Measurements from ENCODE around the gene YTHDF2. TPM values are rescaled to one million over a fixed set of nuclear protein-coding genes. Genes with fewer than 3 reads are reported as not detected.

Gene YTHDF2
- total and polyA plus RNA-seq, 8 donors, result 60.4 to 82.5 (median 74.9) TPM

DNA sequence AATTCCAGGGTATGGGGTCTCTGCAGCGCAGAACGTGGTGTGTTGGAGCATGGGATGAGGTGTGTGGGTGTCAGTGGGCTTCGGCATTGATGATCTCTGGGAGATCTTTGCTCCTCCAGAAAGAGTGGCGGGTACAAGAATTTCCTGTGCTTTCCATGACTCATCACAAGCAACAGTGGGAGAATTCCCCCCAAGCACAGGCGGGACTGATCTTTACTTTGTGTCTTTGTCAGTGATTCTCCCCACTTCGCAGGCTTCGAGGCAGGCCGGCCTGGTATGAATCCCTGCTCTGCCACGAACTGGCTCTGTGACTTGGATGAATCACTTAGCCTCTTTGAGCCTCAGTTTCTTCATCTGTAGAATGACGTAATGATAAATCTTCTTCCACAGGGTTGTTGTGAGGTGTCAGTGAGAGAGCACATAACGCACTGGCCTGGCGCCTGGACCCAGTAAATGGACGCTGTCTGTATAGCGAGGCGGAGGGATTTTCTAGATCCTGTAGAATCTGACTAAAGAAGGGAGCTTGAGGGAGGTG lies 77.3 kb downstream of the YTHDF2 start:
- ATAC-seq, result no peak
- peaks cover 40 to 96% of the 10 kb centered on the region in 2 donors for H3K27me3 ChIP-seq
- no peak overlapping the region for H3K4me3 ChIP-seq

DNA sequence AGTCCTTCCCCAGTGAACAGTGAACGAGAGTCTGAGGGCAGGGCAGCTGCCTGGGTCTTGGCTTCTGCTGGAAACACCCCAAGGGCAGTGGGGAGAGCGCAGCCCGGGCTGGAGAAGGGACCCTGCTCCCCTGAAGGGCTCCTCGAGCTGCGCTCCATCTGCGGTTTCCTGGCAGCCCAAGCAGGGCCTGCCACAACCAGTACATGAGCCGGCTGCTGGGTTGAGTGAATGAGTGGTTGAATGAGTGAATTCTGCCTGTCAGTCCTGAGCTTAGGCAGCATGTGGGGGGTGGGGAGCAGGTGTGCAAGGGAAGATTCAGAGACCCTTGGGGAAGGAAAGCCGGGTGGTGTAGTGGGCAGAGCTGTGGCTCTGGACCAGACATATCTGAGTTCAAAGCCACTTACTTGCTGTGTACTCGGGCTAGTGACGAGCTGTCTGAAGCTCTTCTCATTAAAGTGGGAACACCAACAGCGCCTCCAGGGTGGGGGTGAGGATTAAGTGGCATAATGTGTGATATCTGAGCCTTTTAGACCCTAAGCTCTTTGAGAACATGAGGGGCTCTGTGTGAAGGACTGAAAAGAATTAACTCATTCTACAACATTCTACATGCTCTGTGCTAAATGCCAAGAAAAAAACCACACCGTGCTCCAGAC lies 78.9 kb downstream of the YTHDF2 start:
- Histone ChIP-seq H3K4me1 (peaks cover 0 to 5% of the 10 kb centered on the region in 2 donors), H3K36me3 (no peaks in the 10 kb centered on the region), H3K27me3 (peaks cover 28 to 81% of the 10 kb centered on the region in 2 donors), H3K4me3 (no peak overlapping the region), H3K9me3 (no peaks in the 10 kb centered on the region), H3K27ac (no peak overlapping the region)
- ATAC-seq (no peak), DNase-seq (no peak)
- TF ChIP-seq, protein P1, sequence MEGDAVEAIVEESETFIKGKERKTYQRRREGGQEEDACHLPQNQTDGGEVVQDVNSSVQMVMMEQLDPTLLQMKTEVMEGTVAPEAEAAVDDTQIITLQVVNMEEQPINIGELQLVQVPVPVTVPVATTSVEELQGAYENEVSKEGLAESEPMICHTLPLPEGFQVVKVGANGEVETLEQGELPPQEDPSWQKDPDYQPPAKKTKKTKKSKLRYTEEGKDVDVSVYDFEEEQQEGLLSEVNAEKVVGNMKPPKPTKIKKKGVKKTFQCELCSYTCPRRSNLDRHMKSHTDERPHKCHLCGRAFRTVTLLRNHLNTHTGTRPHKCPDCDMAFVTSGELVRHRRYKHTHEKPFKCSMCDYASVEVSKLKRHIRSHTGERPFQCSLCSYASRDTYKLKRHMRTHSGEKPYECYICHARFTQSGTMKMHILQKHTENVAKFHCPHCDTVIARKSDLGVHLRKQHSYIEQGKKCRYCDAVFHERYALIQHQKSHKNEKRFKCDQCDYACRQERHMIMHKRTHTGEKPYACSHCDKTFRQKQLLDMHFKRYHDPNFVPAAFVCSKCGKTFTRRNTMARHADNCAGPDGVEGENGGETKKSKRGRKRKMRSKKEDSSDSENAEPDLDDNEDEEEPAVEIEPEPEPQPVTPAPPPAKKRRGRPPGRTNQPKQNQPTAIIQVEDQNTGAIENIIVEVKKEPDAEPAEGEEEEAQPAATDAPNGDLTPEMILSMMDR (IDR thresholded peaks at IDR 0.05), result no peak
- intact Hi-C loops (cut with DNase I), result no loop called here

More for the DNA sequence above, 77.3 kb downstream of the YTHDF2 start:
- intact Hi-C loops (cut with DNase I), result no loop called here
- H3K4me1 ChIP-seq, result peaks cover 0 to 5% of the 10 kb centered on the region in 2 donors
- TF ChIP-seq, protein P1 (IDR thresholded peaks at IDR 0.05), result no peak
- H3K9me3 ChIP-seq, result no peaks in the 10 kb centered on the region
- DNase-seq, result no peak
- H3K36me3 ChIP-seq, result no peaks in the 10 kb centered on the region
- no peak overlapping the region for H3K27ac ChIP-seq

DNA sequence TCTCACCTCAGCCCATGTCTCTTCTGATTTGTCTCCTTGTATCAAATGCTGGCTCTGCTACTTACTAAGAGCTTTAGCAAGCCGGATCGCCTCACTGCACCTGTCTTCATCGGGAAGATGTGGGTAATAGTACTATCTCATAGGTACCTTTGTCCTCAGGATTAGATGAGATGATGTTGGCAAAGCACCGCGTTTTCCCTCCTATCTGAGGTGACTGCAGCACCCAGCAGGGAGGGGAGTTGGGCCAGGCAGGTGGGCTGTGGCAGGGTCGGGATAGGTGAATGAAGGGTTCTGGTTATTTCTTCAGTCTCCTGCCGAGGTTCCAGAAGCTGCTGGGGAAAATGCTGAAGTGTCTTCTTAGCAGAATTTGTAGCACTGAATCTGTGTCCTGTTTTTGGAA lies 80.4 kb downstream of the YTHDF2 start:
- no peaks in the 10 kb centered on the region for H3K36me3 ChIP-seq
- peaks cover 0 to 4% of the 10 kb centered on the region in 2 donors for H3K4me1 ChIP-seq
- intact Hi-C loops (cut with DNase I), result no loop called here
- TF ChIP-seq, protein P1 (IDR thresholded peaks at IDR 0.05), result no peak
- H3K27ac ChIP-seq, result no peak overlapping the region
- H3K27me3 ChIP-seq, result peaks cover 15 to 66% of the 10 kb centered on the region in 2 donors
- ATAC-seq, result no peak
- no peak for DNase-seq
- H3K9me3 ChIP-seq, result no peaks in the 10 kb centered on the region
- H3K4me3 ChIP-seq, result no peak overlapping the region

DNA sequence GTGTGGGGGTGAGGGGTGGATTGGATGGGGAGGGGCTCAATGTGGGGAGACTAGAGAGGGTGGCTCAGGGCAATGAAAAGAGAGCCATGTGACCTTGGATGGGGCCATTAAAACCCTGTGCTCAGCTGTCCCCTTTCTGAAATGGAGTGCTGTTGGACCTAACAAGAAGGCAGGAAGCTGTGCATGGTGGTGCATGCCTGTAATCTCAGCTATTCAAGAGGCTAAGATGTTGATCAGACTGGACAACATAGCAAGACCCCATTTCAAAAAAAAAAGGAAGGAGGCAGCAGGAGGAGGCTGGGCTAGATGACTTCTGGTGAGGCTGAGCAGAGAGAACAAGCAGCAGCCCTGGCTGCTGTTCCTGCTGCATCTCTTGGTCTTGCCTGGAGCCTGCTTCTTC lies 82.3 kb downstream of the YTHDF2 start:
- ATAC-seq (no peak), DNase-seq (no peak)
- Histone ChIP-seq H3K9me3 (no peaks in the 10 kb centered on the region), H3K4me3 (no peak overlapping the region), H3K27ac (no peak overlapping the region), H3K36me3 (no peaks in the 10 kb centered on the region), H3K4me1 (no peaks in the 10 kb centered on the region), H3K27me3 (peaks cover 3 to 47% of the 10 kb centered on the region in 2 donors)
- intact Hi-C loops (cut with DNase I), result no loop called here
- TF ChIP-seq, protein P1 (IDR thresholded peaks at IDR 0.05), result no peak

Other genes starting within 250 kb of the YTHDF2 start
- gene RCC1, start 230.9 kb upstream of the YTHDF2 start, total RNA-seq, result 10 to 100 TPM; 35.5 to 36.3 TPM
- 10 to 100 TPM; 38.1 to 57.8 (median 40.1) TPM for gene RCC1, start 230.9 kb upstream of the YTHDF2 start, polyA plus RNA-seq (ENCODE audit: insufficient read length in 6 of 6)
- gene TRNAU1AP, start 183.9 kb upstream of the YTHDF2 start, total RNA-seq, result 10 to 100 TPM; 26.1 to 27.0 TPM
- gene TRNAU1AP, start 183.9 kb upstream of the YTHDF2 start, polyA plus RNA-seq (ENCODE audit: insufficient read length in 6 of 6), result 10 to 100 TPM; 28.2 to 34.6 (median 31.2) TPM
- 10 to 100 TPM in 1 of 2 donors, 1 to 10 TPM in 1; 6.1 to 17.7 TPM for gene RAB42, start 144.7 kb upstream of the YTHDF2 start, total RNA-seq
- 1 to 10 TPM; 5.2 to 8.6 (median 6.4) TPM for gene RAB42, start 144.7 kb upstream of the YTHDF2 start, polyA plus RNA-seq (ENCODE audit: insufficient read length in 6 of 6)
- 10 to 100 TPM; 23.2 to 25.2 TPM for gene TAF12, start 93.9 kb upstream of the YTHDF2 start, total RNA-seq
- gene TAF12, start 93.9 kb upstream of the YTHDF2 start, polyA plus RNA-seq (ENCODE audit: insufficient read length in 6 of 6), result 10 to 100 TPM; 30.0 to 33.2 (median 31.4) TPM
- not detected for gene RNU11, start 88.3 kb upstream of the YTHDF2 start, total RNA-seq
- not detected for gene RNU11, start 88.3 kb upstream of the YTHDF2 start, polyA plus RNA-seq (ENCODE audit: insufficient read length in 6 of 6)
- gene GMEB1, start 68.2 kb upstream of the YTHDF2 start, total RNA-seq, result 10 to 100 TPM; 10.6 to 13.7 TPM
- gene GMEB1, start 68.2 kb upstream of the YTHDF2 start, polyA plus RNA-seq (ENCODE audit: insufficient read length in 6 of 6), result 10 to 100 TPM; 16.0 to 18.6 (median 17.2) TPM
- not detected for gene OPRD1, start 75.2 kb downstream of the YTHDF2 start, total RNA-seq
- under 1 TPM; 0.18 to 0.42 (median 0.23) TPM for gene OPRD1, start 75.2 kb downstream of the YTHDF2 start, polyA plus RNA-seq (ENCODE audit: insufficient read length in 6 of 6)
- gene EPB41, start 177.6 kb downstream of the YTHDF2 start, total RNA-seq, result 10 to 100 TPM; 51.2 to 56.1 TPM
- gene EPB41, start 177.6 kb downstream of the YTHDF2 start, polyA plus RNA-seq (ENCODE audit: insufficient read length in 6 of 6), result 10 to 100 TPM; 41.4 to 49.0 (median 44.3) TPM

Measured in left lung (tissue), 10 donors.